Epithelial cell of esophagus (primary cell): ENCODE results near the gene KNCN.

Source experiments
- DNase-seq: peaks from one replicate; pipeline ENCODE4 v3.0.0; 2010; ENCODE audit warnings: low read depth
- H3K4me3 ChIP-seq: 2 replicates; pipeline ENCODE4 v1.5.1; 2011; ENCODE audit warnings: mild to moderate bottlenecking, low read length, control low read depth
- CTCF ChIP-seq: IDR thresholded peaks from 2 replicates; pipeline ENCODE4 v1.5.1; 2011; ENCODE audit warnings: low read depth, mild to moderate bottlenecking, low read length, control low read depth, inconsistent platforms; ENCODE audit not compliant: insufficient read depth; ENCODE audit errors: missing control alignments

Gene KNCN

GRCh38 chr1:46530791-46531409 is 20.5 kb downstream of the KNCN start:
- TF ChIP-seq CTCF = peak; percentile 51
- DNase-seq = peak; percentile 63
- no peak overlapping the region for H3K4me3 ChIP-seq

- no peak for DNase-seq
- no peak for TF ChIP-seq CTCF
- H3K4me3 ChIP-seq = no peak overlapping the region
These were observed 21.1 kb downstream of the KNCN start for GRCh38 chr1:46530311-46530710.

- DNase-seq = peak; percentile 75
- no peak overlapping the region for H3K4me3 ChIP-seq
- TF ChIP-seq CTCF = no peak
These were observed 22.3 kb downstream of the KNCN start for GRCh38 chr1:46529031-46529630.

- H3K4me3 ChIP-seq = no peak overlapping the region
- DNase-seq = no peak
- no peak for TF ChIP-seq CTCF
These were observed 23.0 kb downstream of the KNCN start for GRCh38 chr1:46528297-46528955.

- DNase-seq = peak; percentile 75
- no peak overlapping the region for H3K4me3 ChIP-seq
- peak; percentile 99 for TF ChIP-seq CTCF
These were observed 23.8 kb downstream of the KNCN start for GRCh38 chr1:46527474-46528296.

GRCh38 chr1:46526691-46527291 is 24.7 kb downstream of the KNCN start:
- TF ChIP-seq CTCF = no peak
- no peak overlapping the region for H3K4me3 ChIP-seq
- no peak for DNase-seq
